ENCODE results near the gene ANXA1.

The ANXA1 gene

DNA sequence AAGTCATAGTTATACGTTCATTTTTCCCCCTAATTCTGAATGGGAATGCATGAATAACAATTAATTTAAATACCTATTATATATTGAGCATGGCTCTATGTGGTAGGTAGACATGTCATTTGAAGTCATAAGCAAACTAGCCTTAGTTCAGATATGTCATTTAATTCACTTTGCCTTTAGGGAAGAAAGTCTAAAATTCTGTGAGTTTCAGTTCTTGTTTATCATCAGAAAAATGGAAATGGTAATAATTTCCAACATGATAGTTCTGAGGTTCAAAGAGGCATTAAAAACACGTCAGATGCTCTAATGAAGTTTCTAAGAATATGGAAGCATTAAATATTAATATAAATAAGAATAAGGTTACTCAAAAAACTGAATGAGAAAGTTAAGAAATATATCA, 13.1 kb upstream of the ANXA1 start:
- no peak for DNase-seq (ENCODE audit: low read depth, low spot score)

DNA sequence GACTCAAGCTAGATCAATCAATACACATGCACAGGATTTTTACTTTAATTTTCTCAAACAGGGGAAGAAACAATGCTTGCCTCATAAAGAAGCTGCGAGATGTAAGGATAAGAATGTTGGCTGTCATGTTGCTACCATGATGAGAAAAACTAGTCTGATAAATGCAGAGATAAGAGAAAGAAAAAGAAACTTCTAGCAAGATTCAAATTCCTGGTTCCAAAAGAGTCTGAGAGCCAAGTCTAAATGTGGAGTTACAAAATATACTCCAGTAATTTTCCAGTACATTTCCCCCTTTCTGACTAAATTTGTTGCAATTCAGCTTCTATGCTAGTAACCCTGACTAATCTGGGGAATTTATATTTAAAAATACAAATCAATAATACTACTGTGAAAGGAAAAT, 10.4 kb upstream of the ANXA1 start:
- no peak for DNase-seq (ENCODE audit: low read depth, low spot score)

DNA sequence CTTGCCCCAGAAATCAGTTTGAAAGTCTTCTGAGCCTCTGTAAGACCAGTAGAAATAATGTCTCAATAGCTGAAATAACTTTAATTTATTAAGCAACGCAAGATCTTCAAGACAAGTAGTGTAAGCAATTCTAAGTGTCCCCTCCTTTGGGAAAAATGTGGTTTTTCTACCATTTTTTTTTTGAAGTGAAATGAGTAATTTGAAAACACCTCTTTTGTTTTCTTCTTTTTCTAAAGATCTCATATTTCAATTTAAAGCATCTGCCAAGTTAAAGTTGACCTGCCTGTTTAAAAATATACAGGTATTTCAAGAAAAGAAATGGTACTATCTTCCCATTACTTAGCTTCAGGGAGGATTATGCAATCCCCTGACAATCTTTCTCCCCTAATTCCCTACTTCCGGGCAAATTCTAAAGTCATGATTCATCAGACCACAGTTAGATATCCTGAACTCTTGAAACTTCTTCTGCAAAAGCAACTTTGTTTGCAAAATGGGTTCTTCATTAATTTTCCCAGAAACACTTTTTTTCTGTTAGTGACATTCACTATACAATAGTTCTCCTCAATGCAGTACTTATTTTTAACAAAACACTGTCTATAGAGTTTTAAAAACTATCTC, 7.8 kb upstream of the ANXA1 start:
- DNase-seq (ENCODE audit: low read depth, low spot score): no peak

DNA sequence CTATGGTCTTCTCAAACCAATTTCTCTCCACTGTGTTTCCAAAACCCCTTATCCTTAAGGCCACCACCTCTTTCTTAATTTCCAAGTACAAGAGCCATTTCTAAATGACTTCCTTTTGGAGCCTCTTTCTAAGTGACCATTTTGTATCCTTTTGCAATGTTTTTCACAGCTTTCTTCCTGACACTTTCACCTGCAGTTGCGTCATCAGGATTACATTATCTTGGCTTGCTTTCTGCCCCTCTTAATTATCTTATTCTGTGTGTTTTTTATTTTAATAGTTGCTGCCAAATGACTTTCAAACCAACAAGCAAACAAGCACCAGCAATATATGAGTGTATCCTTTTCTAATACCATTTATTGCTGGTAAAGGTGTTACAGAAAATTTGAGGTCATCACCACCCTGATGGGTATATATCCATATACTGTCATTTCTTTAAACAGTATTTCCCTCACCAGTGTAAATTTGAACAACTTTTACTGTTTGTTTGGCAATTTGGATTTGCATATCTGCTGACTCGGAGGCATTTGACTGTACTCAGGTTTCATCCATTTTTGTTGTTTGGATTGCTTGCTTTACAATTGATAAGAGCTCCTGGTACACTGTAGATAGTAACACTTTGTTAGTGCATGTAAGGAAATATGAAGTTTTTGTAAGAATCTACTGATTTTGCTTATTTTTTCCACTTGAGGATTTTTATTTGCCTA, 5.4 kb upstream of the ANXA1 start:
- DNase-seq (ENCODE audit: low read depth, low spot score): no peak

DNA sequence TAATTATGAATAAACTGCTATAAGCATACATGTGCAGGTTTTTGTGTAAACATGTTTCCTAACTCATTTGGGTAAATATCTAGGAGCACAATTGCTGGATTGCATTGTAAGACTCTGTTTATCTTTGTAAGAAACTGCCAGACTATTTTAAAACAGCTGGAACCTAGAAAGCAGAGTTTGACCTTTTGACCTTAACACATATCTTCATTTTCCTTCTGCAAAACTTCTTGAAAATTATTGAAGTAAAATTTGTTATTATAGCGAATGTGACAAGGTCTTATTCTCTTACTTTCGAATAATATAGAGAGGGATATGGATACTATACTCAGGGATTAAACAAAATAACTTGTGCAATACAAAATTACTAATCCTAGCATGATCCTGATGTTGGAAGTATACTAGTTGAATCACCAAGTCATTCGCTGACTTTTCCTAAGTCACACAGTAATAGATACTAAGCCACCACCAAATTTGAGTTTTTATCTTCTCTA, 3.2 kb upstream of the ANXA1 start:
- no peak for DNase-seq (ENCODE audit: low read depth, low spot score)

DNA sequence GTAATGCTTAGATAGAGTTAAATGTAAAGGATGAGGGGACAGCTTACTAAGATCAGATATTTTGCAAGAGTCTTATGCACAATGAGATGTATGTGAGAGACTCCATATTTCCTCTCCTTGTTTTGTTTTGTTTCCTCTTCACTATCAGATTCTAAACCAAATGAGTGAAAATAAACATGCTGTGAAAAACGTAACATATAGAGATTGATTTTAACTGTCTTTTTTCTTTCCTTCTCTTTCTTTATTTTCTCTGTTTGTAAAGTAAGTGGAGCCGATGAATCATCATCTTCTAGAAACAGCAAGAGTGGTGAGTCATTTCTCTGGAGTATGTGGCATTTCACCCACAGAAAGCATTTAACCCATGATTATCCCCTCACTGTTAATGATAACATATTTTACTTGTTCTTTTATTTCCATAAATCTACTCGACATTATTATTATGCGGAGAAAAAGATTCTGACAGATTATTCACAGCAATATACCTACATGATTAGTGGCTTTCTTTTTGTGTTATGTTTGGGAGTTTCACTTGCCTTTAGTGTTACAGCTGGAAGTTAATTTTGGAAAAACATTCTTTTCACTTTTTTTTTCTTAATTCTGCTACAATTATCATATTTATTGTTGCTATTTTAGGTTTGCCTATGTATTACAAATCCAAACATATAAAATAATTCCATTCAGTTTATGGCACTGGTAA, 2.1 kb upstream of the ANXA1 start:
- DNase-seq (ENCODE audit: low read depth, low spot score): no peak

DNA sequence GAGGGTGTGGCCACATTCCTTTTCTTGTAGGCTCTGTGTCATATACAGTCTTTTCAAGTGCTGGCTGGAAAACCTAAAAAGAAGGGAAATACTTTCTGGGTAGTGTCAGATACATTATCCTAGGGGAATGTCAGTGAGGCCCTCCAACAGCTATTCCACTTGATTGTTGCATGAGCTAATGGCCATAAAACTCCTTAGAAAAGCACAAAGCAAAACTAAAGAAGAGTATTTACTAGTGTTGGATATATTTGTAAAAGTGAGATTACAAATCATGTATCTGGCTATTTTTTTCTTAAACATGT, 829 bp downstream of the ANXA1 start:
- no peak for DNase-seq (ENCODE audit: low read depth, low spot score)

DNA sequence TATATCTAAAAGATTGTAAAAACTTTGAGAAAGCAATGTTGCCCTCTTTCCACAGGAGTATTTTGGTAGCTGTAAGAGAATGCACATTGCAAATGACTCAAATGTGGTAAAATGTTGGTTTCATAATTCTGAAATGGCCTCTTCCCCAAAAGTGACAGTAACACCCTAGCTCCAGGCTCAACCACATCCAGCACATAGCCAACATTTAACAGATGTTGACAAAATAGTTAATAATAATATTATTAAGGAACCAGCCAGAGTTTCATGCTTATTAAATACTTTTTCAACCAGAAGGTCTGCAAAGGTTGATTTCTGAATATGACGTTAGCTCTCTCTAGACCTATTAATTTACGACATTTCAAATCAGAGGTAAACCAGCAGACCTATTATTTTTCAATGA, 1.3 kb downstream of the ANXA1 start:
- no peak for DNase-seq (ENCODE audit: low read depth, low spot score)

DNA sequence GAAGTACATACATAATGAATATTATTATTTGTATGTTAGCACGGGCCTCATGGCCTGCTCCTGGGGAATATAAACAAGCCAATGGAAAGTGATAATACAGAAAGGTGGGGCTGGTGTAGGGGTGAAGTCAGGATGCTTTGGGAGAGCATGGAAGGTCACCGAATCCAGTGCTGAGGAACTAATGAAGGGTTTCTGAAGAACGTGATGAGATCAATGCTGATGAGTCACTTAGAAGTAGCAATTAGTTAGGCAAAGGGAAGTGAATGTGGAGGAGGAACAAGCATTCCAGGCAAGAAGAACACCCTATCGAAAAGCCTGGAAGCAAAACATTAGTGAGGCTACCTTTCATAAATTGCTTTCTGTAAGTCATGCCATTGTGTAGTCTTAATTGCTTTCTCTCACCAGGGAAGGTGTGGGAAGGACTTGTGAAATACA, 2.1 kb downstream of the ANXA1 start:
- no peak for DNase-seq (ENCODE audit: low read depth, low spot score)

DNA sequence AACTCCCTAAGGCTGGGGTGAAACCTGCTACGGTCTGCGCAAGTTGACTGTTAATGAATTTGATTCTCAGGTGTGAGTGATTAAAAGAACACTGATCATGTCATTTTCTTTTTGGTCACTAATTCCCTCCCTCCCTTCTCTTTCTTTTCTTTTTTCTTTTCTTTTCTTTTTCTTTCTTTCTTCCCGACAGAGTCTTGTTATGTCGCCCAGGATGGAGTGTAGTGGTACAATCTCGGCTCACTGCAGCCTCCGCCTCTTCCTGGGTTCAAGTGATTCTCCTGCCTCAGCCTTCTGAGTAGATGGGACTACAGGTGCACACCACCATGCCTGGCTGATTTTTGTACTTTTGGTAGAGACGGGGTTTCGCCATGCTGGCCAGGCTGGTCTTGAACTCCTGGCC, 2.6 kb downstream of the ANXA1 start:
- DNase-seq (ENCODE audit: low read depth, low spot score): no peak

DNA sequence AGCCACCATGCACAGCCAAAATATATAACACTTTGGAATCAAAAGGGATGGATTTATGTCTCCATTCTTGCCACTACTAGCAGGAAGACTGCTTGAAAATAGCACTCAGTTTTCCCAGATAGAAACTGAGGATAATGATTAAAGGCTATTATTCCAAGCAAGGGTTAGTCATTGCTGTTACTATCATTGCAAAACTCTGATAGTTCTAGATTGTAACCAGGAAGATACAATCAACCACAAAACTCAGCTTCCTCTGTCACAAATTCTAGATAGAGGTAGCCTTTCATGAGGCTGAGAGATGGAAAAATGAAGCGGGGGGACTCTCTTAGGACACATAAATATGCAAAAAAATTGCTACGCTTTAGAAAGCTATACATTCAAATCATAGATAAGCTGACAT, 3.1 kb downstream of the ANXA1 start:
- no peak for DNase-seq (ENCODE audit: low read depth, low spot score)

DNA sequence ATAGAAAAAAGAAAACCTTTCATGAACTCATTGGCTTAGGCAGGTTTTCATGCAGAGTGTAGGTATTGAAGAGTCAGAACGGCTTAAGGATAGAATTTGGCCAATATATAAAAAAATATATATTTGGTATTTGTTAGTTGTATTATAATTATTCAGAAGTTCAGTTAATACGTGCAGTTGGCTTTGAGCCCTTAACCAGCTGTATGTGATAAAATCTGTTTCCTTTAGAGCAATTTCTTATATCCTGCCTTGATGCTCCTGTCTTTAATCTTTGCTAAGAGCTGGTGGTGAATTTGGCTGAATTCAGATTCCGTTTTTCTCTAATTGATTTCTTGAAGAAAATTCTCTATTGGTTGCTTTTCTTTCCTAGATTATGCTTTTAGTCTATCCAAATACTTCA, 3.7 kb downstream of the ANXA1 start:
- no peak for DNase-seq (ENCODE audit: low read depth, low spot score)

DNA sequence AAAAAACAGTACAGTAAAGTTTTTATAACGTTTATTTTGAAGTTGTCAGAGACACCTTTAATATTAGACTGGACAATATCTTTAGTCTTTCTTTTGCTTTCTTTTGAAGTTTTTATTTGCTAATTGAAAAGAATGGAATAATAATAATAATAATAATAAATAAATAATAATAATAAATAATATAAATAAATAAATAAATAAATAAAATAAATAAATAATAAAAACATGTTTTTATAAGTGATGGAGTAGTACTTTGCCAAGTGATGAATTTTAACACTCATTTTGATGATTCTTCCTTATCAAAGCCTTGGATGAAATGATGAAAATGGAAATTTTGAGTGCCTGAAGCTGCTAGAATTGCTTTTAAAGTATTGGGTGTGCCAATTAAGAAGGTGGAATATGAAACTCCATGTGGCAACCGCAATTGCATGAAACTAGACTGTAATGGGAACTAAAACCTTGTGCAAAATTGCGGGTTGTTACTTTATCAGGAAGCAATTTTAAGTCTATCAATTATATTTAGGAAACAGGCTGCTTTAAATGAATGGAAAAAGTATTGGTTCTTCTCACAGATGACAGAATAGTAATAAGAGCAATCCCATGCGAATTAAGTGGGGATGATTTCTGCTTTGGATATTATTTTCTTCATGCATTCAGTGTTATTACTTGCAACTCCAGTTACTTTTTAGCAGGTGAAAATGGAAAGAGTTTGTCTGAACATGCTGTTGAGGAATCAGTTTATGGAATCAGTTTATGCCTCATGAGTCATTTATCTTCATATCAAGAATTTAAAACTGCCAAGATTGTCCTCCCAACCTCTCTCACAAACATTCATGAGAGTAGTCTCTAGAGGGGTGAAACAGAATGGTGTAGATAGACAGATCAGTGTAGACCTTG, 4.6 kb downstream of the ANXA1 start:
- DNase-seq (ENCODE audit: low read depth, low spot score): no peak

DNA sequence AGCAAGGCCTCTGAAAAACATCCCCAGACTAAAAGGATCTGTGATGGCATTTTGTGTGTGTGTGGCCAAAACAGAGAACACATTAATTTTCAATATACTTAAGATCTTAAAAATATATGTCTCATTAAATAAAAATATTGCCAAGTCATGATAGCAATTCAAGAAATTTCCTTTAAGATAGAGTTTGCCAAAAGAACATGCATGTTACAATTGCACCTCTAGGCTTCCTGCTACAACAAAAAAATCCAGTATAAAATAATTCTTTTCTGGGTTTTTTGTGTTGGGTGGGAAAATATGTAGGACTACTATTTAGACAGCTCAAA, 5.2 kb downstream of the ANXA1 start:
- no peak for DNase-seq (ENCODE audit: low read depth, low spot score)

DNA sequence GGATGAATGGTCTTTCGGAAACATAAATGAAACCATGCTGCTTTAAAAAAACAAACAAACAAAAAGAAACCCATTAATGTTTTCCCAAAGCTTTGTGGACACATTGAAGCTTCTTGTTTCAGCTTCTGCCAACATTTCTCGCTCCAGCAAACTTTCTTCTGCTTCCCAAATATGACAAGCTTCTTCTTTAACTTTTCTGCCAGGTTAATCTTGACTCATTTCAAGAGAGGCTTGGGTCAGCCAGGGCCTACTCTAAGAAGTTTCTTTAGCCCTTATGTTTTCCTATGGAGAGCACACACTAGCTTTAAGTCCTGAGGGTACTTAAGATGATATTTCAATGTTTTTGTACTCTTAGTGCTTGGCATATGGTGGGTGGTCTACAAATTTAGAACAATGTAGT, 6.1 kb downstream of the ANXA1 start:
- DNase-seq (ENCODE audit: low read depth, low spot score): no peak

DNA sequence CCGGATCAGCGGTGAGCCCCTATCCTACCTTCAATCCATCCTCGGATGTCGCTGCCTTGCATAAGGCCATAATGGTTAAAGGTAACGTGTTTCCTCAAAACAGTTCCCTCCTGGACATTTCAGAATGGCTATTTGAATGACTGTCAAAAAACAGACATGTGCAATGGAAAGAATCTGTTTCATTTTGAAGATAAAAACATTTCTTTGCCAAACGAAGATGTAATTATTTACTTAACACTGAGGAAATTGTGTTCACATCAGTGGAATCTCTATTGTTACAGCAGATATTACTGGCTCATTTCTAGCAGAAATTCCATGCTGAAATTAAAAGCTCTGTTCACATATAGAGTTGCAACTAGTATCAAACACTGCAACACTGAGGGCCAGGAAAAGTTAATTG, 7.1 kb downstream of the ANXA1 start:
- no peak for DNase-seq (ENCODE audit: low read depth, low spot score)

DNA sequence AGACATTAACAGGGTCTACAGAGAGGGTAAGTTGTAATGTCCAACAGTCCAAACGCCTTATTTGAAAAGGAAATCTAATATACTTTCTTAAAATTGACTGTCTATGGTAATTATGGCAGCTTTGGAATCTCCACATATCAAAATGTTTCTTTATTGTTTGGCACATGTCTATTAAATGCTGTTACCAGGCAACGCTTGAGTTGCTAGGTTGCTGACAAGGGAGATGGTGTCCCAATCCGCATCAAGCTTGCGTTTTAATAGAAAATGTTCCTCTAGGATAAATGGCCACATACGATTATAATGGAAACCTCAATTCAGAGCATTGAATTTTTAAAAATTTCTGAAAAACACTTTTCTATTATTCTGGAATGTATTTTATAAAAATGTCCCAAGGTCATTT, 9.2 kb downstream of the ANXA1 start:
- no peak for DNase-seq (ENCODE audit: low read depth, low spot score)

DNA sequence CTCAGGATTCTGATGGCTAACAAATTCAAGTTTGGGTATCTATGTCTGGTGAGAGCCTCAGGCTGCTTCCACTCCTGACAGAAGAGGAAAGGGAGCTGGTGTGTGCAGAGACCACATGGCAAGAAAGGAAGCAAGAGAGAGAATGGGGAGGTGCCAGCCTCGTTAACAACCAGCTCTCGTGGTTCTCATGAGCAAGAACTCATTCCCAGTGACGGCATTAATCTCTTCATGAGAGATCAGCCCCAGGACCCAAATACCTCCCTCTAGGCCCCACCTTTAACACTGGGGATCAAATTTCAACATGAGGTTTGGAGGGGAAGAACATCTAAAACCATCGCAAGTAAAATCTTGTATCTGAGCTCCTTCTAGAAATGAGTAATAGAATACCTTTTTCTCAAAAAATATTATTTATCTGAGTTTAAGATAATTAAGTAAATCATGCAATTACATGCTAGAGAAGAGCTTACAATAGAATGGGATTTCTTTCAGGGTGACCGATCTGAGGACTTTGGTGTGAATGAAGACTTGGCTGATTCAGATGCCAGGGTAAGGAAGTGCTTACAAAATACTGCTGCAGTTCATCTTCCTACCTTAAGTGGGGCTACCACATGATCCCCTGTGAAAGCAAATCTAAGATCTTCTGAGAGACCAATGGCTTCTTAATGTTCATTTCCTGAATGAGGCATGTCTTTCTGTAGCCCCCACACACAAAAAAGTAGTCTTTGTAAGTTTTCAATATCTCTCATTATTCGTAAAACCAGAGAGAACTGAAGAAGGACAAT, 11.5 kb downstream of the ANXA1 start:
- no peak for DNase-seq (ENCODE audit: low read depth, low spot score)

DNA sequence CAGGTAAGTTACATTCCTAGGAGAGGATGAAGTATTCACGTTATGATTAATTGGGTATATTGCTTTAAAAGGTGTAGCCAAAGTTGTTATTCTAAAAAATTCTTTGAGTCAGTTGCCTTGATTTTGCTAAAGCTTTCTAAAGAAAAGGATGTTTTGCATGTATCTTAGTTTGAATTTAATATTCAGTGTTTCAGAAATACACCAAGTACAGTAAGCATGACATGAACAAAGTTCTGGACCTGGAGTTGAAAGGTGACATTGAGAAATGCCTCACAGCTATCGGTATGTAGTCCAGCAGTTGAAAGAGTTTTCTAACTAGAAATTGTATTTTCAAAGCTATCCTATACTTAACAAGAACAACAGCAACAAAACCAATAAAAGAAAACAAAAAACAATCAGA, 14.2 kb downstream of the ANXA1 start:
- DNase-seq (ENCODE audit: low read depth, low spot score): no peak

DNA sequence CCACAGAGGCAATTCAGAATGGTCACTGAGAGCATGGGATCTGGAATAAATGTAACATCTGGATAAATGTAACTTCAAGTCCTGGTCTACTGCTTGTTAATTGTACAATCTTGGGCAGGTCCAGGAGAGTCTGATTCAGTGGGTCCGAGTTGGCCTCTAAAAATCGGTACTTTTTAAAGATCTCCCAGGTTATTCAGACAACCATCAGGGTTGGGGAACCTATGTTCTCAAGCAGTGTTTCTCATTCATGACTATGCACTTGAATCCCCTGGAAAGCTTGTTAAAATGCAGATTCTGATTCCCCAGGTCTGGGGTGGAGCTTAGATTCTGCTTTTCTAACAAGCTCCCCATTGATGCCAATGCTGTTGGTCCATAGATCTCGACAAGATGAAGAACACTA, 14.8 kb downstream of the ANXA1 start:
- DNase-seq (ENCODE audit: low read depth, low spot score): no peak

DNA sequence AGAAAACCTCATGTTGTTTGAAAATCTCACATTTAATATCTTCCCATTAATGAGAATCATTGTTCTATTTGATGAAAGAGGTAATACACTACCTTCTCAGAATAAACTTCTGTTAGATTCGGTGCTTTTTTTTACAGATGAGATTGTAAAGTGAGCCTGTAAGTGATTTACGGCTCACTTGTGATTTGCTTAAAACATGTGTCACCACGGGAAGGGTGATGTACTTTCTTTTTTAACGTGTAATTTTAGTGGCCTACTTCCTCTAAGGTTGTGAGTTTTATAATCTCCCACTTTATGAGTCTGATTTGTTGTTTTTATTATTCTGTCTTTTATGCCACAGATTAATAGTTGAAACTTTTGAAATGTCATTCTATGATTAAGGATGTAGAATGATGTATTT, 15.9 kb downstream of the ANXA1 start:
- DNase-seq (ENCODE audit: low read depth, low spot score): no peak
